ENCODE results near the gene ZNF638.

Gene ZNF638

DNA sequence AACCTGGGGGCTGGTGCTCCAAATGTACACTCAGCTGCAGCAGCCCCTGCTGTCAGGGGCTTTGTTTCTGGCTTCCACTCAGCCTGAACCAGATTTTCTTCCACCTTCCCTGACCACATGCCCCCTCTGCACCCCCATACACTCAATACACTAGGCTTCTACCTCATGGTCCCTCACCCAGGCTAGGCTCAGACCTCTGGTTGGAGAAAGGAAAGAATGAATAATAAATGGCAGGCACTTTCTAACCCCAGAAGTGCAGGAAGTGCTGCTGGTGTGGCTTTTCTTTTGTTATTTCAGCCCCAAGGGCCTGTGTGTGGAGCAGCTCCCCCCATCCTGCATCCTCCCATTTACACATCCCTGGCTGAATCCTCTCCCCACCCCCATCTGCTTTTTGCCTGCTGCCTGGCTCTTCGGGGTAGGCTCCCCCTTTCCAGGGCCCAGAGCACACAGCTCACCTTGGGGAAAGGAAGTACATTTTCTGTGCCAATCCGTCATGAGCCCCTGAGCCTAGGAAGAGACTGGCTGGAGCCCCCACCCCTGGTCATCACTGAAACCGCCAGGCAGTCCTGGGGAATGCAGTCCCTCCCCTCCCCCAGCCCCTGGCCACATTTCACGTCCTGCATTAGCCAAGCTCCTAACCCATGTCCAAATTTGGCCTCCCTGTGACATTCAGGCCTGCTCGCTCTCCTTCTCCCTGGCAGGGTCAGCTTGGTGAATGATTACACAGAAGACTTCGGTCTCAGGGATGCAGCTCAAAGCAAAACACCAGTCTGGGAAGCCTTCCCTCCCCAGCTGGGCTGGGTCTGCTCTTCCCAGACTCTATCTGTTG is 124.4 kb downstream of the ZNF638 start:
- Histone ChIP-seq H3K9me3 (ENCODE audit: low read length) (no peaks in the 10 kb centered on the region), H3K4me3 (ENCODE audit: low read length) (no peak overlapping the region), H3K4me1 (ENCODE audit: insufficient read depth, low read length) (peaks cover 22% of the 10 kb centered on the region), H3K36me3 (ENCODE audit: insufficient read depth, low read length) (no peaks in the 10 kb centered on the region), H2AFZ (ENCODE audit: low read depth, low read length) (peak overlapping the region; percentile 25), H3K27me3 (ENCODE audit: insufficient read depth, low read length) (peaks cover 36% of the 10 kb centered on the region)

DNA sequence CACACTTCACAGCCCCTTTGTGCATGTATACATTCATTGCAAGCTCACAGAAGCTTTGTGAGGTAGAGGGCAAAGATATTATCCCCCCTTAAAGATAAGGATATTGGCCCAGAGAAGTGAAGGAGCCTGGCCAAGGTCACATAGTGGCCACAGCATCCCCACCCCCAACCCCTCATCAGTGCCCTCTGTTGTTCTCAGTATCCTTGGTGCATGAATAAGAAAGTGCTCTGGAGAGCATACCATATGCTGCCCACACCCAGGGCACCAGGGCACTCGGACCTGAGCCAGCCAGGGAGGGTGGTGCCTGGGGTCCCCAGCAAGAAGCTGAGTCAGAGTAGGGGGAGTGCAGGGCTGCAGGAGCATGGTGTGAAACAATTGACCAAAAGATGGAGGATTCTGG is 125.0 kb downstream of the ZNF638 start:
- no peak overlapping the region for H2AFZ ChIP-seq (ENCODE audit: low read depth, low read length)
- H3K9me3 ChIP-seq (ENCODE audit: low read length): no peaks in the 10 kb centered on the region
- no peak overlapping the region for H3K4me3 ChIP-seq (ENCODE audit: low read length)
- H3K27me3 ChIP-seq (ENCODE audit: insufficient read depth, low read length): peaks cover 34% of the 10 kb centered on the region
- H3K36me3 ChIP-seq (ENCODE audit: insufficient read depth, low read length): no peaks in the 10 kb centered on the region
- peaks cover 22% of the 10 kb centered on the region for H3K4me1 ChIP-seq (ENCODE audit: insufficient read depth, low read length)

DNA sequence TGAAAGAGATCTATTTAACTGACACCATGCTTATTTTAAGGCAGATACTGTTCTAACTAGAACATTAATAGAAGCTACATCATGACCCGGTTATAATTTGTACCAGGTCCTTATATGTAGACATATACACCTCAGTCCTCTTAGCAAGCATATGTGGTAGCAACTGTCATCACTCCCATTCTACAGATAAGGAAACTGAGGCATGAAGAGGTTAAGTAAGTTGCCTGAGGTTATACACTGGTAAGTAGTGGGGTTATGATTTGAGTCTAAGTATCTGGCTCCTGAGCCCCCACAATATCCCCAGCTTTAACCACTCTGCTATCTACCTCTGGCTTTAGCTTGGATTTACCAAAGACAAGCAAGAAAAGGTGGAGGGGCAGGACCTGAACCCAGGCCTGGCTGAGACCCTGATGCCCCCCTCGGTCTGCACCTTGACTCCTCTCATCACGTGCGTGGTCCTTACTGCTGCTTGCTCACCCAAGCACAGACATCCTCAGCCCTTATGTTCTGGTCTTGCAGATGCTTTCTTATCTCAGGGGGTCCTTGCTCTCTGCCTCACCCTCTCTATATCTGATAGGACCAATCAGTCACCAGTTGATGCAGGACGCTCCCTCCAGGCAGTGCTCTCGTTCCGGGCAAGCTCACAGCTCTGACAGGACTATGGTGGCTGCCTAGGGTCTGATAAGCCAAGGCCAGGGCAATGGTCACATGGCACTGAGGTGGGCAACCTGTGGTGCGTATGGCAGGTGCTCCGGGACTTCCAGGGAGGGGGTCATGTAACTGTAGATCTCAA is 125.7 kb downstream of the ZNF638 start:
- peaks cover 28% of the 10 kb centered on the region for H3K27me3 ChIP-seq (ENCODE audit: insufficient read depth, low read length)
- H3K4me3 ChIP-seq (ENCODE audit: low read length): no peak overlapping the region
- H3K36me3 ChIP-seq (ENCODE audit: insufficient read depth, low read length): no peaks in the 10 kb centered on the region
- no peaks in the 10 kb centered on the region for H3K9me3 ChIP-seq (ENCODE audit: low read length)
- peaks cover 22% of the 10 kb centered on the region for H3K4me1 ChIP-seq (ENCODE audit: insufficient read depth, low read length)
- no peak overlapping the region for H2AFZ ChIP-seq (ENCODE audit: low read depth, low read length)

DNA sequence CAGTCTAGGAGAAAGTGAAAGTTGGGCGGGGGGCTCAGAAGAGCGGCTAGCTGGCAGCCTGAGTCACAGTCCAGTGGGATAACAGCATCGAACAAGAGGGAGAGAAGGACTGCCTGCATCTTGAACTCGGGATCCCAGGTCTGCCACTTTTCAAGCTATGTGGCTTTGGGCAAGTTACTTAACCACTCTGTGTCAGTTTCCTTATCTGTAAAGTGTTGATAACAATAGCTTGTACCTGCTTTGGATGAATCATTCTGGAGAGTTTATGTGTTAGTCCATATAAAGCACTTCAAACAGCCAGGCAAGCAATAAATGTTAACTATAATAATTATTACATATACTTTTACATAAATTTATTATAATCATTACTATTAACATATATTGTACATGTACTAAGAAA is 126.3 kb downstream of the ZNF638 start:
- Histone ChIP-seq H3K4me3 (ENCODE audit: low read length) (no peak overlapping the region), H3K9me3 (ENCODE audit: low read length) (no peaks in the 10 kb centered on the region), H2AFZ (ENCODE audit: low read depth, low read length) (no peak overlapping the region), H3K4me1 (ENCODE audit: insufficient read depth, low read length) (peaks cover 22% of the 10 kb centered on the region), H3K36me3 (ENCODE audit: insufficient read depth, low read length) (no peaks in the 10 kb centered on the region), H3K27me3 (ENCODE audit: insufficient read depth, low read length) (peaks cover 27% of the 10 kb centered on the region)

DNA sequence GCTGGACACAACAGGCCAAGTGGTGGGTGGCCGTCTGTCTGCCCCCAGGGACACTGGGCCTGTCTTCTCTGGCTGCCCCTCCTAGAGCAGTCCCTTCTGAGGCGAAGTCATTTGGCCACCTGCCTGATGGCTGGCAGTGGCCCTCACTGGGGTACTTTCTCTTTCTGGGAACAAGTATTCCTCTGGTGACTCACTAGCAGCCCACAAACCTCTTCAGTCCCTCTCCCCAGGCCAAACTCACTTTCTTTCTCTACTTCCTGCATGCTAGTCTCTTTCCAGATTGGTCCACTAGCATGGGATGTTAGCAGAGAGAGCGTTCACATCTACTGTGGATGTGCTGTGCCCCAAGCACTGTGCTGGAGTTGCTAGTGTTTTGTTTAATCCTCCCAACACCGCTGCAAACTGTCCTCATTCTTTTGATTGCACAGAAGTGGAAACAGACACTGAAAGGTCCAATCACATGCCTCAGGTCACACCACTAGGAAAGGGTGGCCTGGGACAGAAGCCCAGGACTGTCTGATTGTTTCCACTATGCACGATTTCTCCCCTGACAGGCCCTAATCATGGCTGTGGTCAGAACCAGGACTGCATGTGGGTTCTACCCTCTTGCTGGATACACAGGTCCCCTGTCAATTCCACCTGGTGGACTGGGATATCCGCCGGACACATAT is 127.0 kb downstream of the ZNF638 start:
- H3K9me3 ChIP-seq (ENCODE audit: low read length): no peaks in the 10 kb centered on the region
- no peak overlapping the region for H3K4me3 ChIP-seq (ENCODE audit: low read length)
- H3K27me3 ChIP-seq (ENCODE audit: insufficient read depth, low read length): peaks cover 24% of the 10 kb centered on the region
- no peak overlapping the region for H2AFZ ChIP-seq (ENCODE audit: low read depth, low read length)
- peaks cover 21% of the 10 kb centered on the region for H3K4me1 ChIP-seq (ENCODE audit: insufficient read depth, low read length)
- H3K36me3 ChIP-seq (ENCODE audit: insufficient read depth, low read length): no peaks in the 10 kb centered on the region

DNA sequence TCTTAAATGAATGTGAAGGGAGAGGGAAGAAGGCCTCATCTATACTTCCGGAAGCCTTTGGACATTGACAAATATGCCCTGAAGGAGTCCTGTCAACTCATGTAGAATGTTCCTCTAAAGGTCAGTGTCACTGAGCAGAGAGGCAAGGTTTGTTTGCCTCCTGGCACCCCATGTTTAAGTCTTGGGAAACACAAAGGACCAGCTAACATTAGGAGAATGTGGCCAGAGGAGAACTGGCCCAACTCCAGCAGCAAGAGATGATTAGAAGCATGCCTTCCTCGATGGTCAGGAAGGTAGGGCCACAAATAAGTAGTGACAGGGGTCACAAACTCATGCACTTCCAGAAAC is 127.5 kb downstream of the ZNF638 start:
- H2AFZ ChIP-seq (ENCODE audit: low read depth, low read length): no peak overlapping the region
- H3K9me3 ChIP-seq (ENCODE audit: low read length): peaks cover 2% of the 10 kb centered on the region
- no peaks in the 10 kb centered on the region for H3K36me3 ChIP-seq (ENCODE audit: insufficient read depth, low read length)
- H3K4me3 ChIP-seq (ENCODE audit: low read length): no peak overlapping the region
- peaks cover 24% of the 10 kb centered on the region for H3K27me3 ChIP-seq (ENCODE audit: insufficient read depth, low read length)
- peaks cover 17% of the 10 kb centered on the region for H3K4me1 ChIP-seq (ENCODE audit: insufficient read depth, low read length)

DNA sequence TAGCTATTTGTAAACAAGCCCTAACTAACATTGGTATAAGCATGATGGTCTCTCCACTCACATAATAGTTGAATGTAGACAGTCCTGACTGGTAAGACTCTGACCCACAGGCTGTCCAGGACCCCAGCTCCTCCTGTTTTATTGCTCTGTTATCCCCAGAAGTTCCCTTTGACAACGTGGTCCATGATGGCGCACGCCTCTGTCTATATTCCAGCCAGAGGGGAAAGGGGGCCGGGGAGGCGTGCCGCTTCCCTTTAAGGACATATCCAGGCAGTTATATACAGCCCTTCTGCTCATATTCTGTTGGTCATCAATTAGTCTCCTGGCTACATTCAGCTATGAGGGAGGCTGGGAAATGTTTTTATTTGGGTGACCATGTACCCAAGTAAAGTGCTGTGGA is 128.5 kb downstream of the ZNF638 start:
- Histone ChIP-seq H3K4me1 (ENCODE audit: insufficient read depth, low read length) (peaks cover 16% of the 10 kb centered on the region), H3K36me3 (ENCODE audit: insufficient read depth, low read length) (no peaks in the 10 kb centered on the region), H3K9me3 (ENCODE audit: low read length) (peaks cover 2% of the 10 kb centered on the region), H2AFZ (ENCODE audit: low read depth, low read length) (no peak overlapping the region), H3K27me3 (ENCODE audit: insufficient read depth, low read length) (peaks cover 23% of the 10 kb centered on the region), H3K4me3 (ENCODE audit: low read length) (no peak overlapping the region)

DNA sequence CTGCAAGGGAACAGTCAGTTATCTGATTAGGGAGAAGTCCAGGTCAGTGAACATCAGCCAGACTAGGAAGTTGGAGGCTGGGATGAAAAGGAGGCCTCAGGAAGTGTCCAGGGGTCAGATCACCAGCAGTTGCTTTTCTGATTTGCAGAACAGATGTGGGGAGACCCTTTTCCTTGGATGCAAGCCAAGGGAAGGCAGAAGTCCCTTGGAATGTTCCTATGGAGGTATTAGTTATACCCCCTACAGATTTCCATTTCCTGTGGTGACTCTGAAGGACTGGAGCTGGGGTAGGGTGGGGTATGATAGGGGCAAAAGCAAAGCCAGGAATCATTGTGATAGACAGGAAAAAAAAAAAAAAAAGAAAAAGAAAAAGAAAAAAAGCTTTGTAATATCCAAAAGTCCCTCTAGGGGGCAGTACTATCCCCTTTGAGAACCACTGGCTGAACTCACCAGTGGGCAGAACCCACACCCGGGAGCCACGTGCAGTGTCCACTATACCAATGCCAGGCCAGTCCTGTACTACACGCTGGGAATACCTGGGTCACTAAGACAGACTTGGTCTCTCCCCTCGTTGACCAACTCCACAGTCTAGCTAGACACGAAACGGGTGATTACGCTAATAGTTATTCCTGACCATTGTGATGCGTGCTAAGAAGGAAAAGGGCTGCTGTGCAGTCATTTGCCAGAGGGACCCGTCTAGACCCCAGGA is 129.2 kb downstream of the ZNF638 start:
- H3K27me3 ChIP-seq (ENCODE audit: insufficient read depth, low read length): peaks cover 26% of the 10 kb centered on the region
- peaks cover 9% of the 10 kb centered on the region for H3K4me1 ChIP-seq (ENCODE audit: insufficient read depth, low read length)

DNA sequence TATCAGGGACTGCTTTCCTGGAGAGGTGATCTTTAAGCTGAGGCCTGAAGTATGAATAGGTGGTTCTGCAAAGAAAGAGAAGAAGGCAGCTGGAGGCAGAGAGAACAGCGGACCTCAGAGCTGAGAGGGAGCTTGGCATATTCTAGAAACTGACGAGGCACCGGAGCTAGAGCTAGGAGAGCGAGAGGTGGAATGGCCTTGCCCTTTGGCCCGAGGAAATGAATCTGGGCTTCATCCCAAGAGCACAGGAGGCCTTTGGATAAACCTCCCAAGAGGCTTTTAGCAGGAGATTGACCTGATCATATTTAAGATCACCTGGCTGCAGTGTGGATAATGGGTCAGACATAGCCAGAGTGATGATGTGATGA is 129.7 kb downstream of the ZNF638 start:
- H3K4me3 ChIP-seq (ENCODE audit: low read length): no peak overlapping the region
- H3K4me1 ChIP-seq (ENCODE audit: insufficient read depth, low read length): peaks cover 8% of the 10 kb centered on the region
- H2AFZ ChIP-seq (ENCODE audit: low read depth, low read length): no peak overlapping the region
- peaks cover 5% of the 10 kb centered on the region for H3K9me3 ChIP-seq (ENCODE audit: low read length)
- H3K27me3 ChIP-seq (ENCODE audit: insufficient read depth, low read length): peaks cover 31% of the 10 kb centered on the region
- H3K36me3 ChIP-seq (ENCODE audit: insufficient read depth, low read length): no peaks in the 10 kb centered on the region

More for the DNA sequence above, 129.2 kb downstream of the ZNF638 start:
- peaks cover 5% of the 10 kb centered on the region for H3K9me3 ChIP-seq (ENCODE audit: low read length)
- H2AFZ ChIP-seq (ENCODE audit: low read depth, low read length): no peak overlapping the region
- H3K4me3 ChIP-seq (ENCODE audit: low read length): no peak overlapping the region
- H3K36me3 ChIP-seq (ENCODE audit: insufficient read depth, low read length): no peaks in the 10 kb centered on the region

DNA sequence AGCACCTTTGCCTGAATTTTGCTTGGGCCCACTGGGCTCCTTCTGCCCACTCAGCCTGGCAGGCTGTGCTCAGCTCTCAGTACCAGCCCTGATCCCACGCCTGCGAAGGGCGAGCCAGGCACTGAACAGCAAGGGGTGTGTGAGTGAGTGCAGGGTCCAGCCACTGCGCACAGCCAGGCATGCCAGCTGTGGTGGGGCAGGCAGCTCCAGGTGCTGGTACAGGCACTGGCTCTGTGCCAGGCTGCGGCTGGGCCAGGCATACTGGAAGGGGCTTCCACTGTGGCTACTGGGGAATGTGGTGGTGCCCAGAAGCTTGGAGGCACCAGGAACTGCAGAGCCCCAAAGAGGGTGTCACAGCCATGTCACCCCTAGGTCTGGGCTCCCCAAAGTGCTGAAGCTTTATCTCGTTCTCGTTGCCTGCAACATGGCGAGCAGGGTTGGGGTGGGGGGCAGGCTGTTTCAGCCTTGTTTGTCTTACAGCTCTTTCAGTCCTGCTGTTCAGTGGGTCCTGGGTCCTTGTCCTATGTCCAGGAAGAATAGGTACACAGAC is 130.5 kb downstream of the ZNF638 start:
- Histone ChIP-seq H3K36me3 (ENCODE audit: insufficient read depth, low read length) (no peaks in the 10 kb centered on the region), H2AFZ (ENCODE audit: low read depth, low read length) (no peak overlapping the region), H3K4me1 (ENCODE audit: insufficient read depth, low read length) (peaks cover 13% of the 10 kb centered on the region), H3K4me3 (ENCODE audit: low read length) (no peak overlapping the region), H3K9me3 (ENCODE audit: low read length) (peaks cover 5% of the 10 kb centered on the region), H3K27me3 (ENCODE audit: insufficient read depth, low read length) (peaks cover 37% of the 10 kb centered on the region)

DNA sequence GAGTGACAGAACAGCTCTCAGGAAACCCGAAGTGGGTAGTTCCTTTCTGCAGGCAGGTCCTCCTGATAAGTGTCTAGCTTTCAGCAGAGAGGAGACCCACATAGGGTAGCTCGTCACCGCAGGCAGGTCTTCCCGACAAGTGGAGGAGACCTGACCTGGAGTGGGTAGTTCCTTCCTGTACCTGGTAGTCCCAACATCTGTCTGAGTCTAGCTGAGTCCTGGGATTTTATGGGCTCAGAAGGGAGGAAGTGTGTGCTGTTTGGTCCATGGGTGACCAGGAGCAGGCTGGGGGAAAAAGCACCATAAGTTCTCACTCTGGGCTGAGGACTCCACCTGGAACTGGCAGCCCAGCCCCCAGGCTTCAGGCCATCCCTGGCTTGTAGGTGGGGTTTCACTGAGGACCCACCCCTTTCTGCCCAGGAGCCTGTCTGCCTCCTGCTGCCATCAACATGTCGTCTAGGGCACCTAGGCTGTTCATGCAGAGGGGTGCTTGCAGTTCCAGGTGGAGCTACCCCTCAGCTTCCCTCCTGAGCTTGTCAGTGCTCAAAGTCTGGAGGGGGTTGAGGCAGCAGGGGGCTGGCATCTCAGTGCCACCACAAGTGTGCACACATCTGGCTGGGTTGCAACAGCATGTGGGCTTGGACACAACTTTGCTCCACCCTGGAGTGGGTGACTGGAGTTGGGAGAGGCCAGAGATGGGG is 131.2 kb downstream of the ZNF638 start:
- Histone ChIP-seq H3K4me1 (ENCODE audit: insufficient read depth, low read length) (peaks cover 17% of the 10 kb centered on the region), H3K9me3 (ENCODE audit: low read length) (peaks cover 5% of the 10 kb centered on the region), H2AFZ (ENCODE audit: low read depth, low read length) (no peak overlapping the region), H3K36me3 (ENCODE audit: insufficient read depth, low read length) (no peaks in the 10 kb centered on the region), H3K27me3 (ENCODE audit: insufficient read depth, low read length) (peaks cover 43% of the 10 kb centered on the region), H3K4me3 (ENCODE audit: low read length) (no peak overlapping the region)

DNA sequence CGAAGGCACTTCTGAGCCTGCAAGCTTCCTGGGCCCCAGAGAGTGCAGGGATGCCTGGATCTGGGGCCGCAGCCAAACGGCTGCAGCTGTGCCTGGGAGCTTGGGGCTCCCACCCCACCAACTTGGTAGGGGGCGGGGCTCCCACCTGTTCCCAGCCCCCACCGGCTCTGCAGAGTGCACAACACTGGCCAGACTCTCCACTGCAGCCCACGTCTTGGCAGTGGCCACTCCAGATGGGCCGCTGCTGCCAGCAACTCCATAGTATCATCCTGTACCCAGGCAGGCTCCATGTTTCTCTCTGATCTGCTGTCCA is 131.7 kb downstream of the ZNF638 start:
- H3K4me1 ChIP-seq (ENCODE audit: insufficient read depth, low read length): peaks cover 17% of the 10 kb centered on the region
- H3K27me3 ChIP-seq (ENCODE audit: insufficient read depth, low read length): peaks cover 48% of the 10 kb centered on the region

More for the DNA sequence above, 131.7 kb downstream of the ZNF638 start:
- H3K9me3 ChIP-seq (ENCODE audit: low read length): peaks cover 5% of the 10 kb centered on the region
- H2AFZ ChIP-seq (ENCODE audit: low read depth, low read length): no peak overlapping the region
- no peaks in the 10 kb centered on the region for H3K36me3 ChIP-seq (ENCODE audit: insufficient read depth, low read length)
- H3K4me3 ChIP-seq (ENCODE audit: low read length): no peak overlapping the region
